ENCODE measurements around the gene NDUFS6.
A peak's percentile ranks its signal among the peaks of the same experiment; 100 is the strongest.

Gene NDUFS6

DNA sequence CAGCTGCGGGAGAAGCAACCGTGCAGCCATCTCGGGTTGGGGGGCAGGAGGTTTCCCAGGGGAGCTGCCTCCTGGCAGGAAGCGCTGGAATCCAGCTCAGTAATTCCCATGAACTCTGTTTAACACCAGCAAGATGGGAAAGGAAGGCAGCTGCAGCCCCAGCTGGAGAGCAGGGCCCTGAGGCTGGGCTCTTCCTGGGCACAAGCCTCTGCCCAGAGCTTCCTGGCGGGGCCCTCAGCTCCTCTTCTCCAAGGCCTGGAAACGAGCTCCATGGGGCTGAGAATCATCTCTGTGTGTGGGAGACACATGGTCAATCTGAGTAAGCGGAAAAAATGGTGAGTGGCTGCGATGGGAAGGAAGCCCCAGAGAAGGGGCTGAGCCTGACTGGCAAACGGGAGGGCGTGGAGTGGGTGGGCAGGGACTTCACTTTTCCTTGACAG lies 7.9 kb upstream of the NDUFS6 start:
- CTCF ChIA-PET = no interaction called here
- TF ChIP-seq, protein P1, sequence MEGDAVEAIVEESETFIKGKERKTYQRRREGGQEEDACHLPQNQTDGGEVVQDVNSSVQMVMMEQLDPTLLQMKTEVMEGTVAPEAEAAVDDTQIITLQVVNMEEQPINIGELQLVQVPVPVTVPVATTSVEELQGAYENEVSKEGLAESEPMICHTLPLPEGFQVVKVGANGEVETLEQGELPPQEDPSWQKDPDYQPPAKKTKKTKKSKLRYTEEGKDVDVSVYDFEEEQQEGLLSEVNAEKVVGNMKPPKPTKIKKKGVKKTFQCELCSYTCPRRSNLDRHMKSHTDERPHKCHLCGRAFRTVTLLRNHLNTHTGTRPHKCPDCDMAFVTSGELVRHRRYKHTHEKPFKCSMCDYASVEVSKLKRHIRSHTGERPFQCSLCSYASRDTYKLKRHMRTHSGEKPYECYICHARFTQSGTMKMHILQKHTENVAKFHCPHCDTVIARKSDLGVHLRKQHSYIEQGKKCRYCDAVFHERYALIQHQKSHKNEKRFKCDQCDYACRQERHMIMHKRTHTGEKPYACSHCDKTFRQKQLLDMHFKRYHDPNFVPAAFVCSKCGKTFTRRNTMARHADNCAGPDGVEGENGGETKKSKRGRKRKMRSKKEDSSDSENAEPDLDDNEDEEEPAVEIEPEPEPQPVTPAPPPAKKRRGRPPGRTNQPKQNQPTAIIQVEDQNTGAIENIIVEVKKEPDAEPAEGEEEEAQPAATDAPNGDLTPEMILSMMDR (IDR thresholded peaks at IDR 0.05; ENCODE audit: insufficient read depth, low read length, missing control alignments) = no peak
- POLR2A ChIA-PET = no interaction called here
- no peak for DNase-seq (ENCODE audit: low read depth, low spot score)
- H3K4me3 ChIP-seq (ENCODE audit: low read depth, low read length) = peak overlapping the region; percentile 20; the same call in 1 of the 2 replicates

DNA sequence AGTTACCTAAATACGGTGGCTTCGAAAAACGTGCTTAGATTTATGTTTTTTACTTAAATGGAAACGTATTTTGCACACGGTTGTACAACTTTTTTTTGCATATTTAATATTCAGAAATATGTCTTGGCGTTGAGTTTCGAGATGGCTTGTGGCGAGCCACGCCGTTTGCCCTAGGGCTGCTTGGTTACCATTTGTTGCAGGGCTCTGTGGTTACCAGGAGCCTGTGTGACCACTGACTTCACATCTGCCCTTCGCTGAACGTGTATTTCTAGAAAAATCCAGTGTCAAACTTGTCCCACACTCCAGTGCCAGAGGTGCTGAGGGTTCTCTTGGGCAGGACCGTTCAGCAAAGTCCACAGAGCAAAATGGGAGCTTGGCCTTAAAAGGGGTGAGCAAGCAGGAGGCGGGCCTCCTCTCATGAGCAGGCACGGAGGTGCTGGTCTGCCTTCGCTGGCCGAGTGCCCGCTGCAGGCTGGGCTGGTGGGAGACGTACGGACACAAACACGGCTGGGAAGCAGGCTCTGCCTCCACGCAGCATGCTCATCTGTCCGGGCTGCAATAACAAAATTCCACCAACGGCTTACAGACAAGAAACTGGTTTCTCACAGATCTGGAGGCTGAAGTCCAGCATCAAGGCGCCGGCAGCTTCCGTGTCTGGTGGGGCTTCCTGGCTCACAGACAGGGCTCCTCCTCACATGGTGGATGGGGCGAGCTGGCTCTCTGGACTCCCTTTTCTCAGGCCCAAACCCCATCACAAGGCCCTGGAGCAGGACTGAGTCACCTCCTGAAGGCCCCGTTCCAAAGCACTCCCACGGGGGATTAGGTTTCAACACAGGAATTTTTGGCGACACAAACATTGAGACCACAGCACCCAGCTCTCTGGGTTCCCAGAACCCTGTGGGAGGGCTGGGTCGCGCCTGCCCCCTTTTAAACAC lies 7.0 kb upstream of the NDUFS6 start:
- DNase-seq (ENCODE audit: low read depth, low spot score) = peak; percentile 58
- ChIA-PET CTCF (no interaction called here), POLR2A (no interaction called here)
- no peak overlapping the region for H3K4me3 ChIP-seq (ENCODE audit: low read depth, low read length)
- TF ChIP-seq, protein P1 (IDR thresholded peaks at IDR 0.05; ENCODE audit: insufficient read depth, low read length, missing control alignments) = no peak

DNA sequence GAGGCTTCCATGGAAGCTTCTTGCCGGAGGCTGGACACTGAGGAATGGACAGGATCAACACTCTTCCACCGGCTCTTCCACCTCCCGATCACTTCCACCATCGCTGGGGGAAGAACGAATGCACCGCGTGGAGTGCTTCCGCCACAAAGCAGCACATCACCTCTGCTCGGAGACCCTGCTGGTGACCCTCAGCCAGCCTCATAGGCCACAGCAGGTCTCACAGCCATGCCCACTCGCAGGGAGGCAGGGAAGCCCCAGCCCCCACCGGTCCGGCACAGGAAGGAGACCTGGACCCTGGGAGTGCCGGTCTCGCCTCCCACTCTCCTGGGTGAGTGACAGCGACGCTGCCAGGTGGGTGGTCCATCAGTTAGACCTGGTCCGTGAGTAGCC lies 6.3 kb upstream of the NDUFS6 start:
- ChIA-PET POLR2A (no interaction called here), CTCF (no interaction called here)
- TF ChIP-seq, protein P1 (IDR thresholded peaks at IDR 0.05; ENCODE audit: insufficient read depth, low read length, missing control alignments) = no peak
- H3K4me3 ChIP-seq (ENCODE audit: low read depth, low read length) = no peak overlapping the region
- DNase-seq (ENCODE audit: low read depth, low spot score) = no peak

- POLR2A ChIA-PET = no interaction called here
- CTCF ChIA-PET = no interaction called here
- TF ChIP-seq, protein P1 (IDR thresholded peaks at IDR 0.05; ENCODE audit: insufficient read depth, low read length, missing control alignments) = no peak
- no peak for DNase-seq (ENCODE audit: low read depth, low spot score)
- no peak overlapping the region for H3K4me3 ChIP-seq (ENCODE audit: low read depth, low read length)
Observed at GRCh38 chr5:1795506-1795905, 5.7 kb upstream of the NDUFS6 start.

DNA sequence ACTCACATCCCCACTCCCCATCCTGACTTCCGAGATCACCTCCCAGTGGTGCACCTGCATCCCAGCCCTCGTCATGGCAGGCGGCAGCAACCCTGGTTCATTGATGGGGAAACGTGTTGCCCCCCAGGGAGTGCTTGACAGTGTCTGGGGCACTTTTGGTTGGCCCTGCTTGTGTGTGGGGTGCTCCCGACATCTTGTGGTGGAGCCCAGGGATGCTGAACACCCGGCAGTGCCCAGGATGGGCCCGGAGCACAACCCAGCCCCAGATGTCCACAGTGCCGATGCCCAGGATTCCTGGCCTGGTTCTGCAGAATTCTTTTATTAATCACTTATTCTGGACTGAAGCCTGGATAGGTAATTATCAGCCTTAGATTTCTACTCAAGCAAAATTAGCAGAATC lies 5.3 kb upstream of the NDUFS6 start:
- TF ChIP-seq, protein P1 (IDR thresholded peaks at IDR 0.05; ENCODE audit: insufficient read depth, low read length, missing control alignments) = no peak
- POLR2A ChIA-PET = no interaction called here
- no peak for DNase-seq (ENCODE audit: low read depth, low spot score)
- CTCF ChIA-PET = no interaction called here
- no peak overlapping the region for H3K4me3 ChIP-seq (ENCODE audit: low read depth, low read length)

DNA sequence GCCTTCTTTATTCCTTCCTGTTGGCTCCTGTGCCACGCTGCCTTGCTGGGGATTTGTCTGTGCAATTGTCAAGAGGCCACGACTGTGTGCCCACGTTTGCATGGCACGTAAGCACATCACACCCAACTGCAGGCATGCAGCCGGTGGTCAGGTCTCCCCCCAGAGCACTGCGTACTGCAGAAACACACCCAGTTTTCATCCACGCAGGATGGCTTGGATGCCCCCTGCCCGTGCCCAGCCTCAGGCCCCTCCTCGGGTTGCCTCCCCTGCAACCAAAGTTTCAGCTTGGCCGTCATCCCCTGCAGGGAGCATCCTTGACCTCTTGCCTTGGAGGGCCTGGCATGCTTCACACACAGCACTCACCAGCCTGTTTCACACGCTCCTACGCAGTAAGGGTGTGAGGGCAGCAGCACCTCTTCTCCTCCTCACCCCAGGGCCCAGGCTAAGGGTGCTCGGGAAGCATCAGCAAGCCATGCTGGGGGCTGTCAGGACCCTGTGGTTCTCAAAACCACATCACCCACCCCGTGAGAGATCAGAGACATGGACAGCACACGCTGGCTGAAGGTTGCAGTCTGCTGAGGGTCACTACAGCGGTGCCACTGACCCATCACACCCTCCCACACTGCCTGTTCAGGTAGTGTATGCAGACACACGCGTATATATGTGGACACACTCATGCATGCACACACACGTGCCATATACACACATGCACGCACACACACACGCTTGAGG lies 4.7 kb upstream of the NDUFS6 start:
- H3K4me3 ChIP-seq (ENCODE audit: low read depth, low read length) = no peak overlapping the region
- ChIA-PET CTCF (no interaction called here), POLR2A (no interaction called here)
- no peak for DNase-seq (ENCODE audit: low read depth, low spot score)
- TF ChIP-seq, protein P1 (IDR thresholded peaks at IDR 0.05; ENCODE audit: insufficient read depth, low read length, missing control alignments) = no peak
